ENCODE measurements around the gene AP1B1.

- TF ChIP-seq TAF1 (conservative IDR thresholded peaks at IDR 0.05) = no peak
- no peak for TF ChIP-seq JUND (IDR thresholded peaks at IDR 0.05)
Observed at GRCh38 chr22:29339381-29340235, 48.8 kb downstream of the AP1B1 start.
